Progenitor cell of endocrine pancreas (in vitro differentiated cells): Measurements from ENCODE around the gene LBX2. TPM values are rescaled to one million over a fixed set of nuclear protein-coding genes. Genes with fewer than 3 reads are reported as not detected.

ENCODE experiments used
- DNase-seq: peaks from one replicate; pipeline ENCODE4 v3.0.0; 2021; ENCODE audit warnings: low spot score; ENCODE audit not compliant: unreplicated experiment
- H3K27ac Mint-ChIP-seq: 2 replicates; pipeline ENCODE4 v1.8.0; 2021; ENCODE audit warnings: mild to moderate bottlenecking, moderate library complexity, mixed read lengths
- H3K27me3 Mint-ChIP-seq: 2 replicates; pipeline ENCODE4 v1.8.0; 2021; ENCODE audit warnings: mixed read lengths
- H3K36me3 Mint-ChIP-seq: 2 replicates; pipeline ENCODE4 v1.8.0; 2022; ENCODE audit warnings: mixed read lengths; ENCODE audit not compliant: insufficient read depth
- H3K4me1 Mint-ChIP-seq: 2 replicates; pipeline ENCODE4 v1.8.0; 2021; ENCODE audit warnings: low read depth, mixed read lengths
- H3K4me3 Mint-ChIP-seq: 2 replicates; pipeline ENCODE4 v1.8.0; 2021; ENCODE audit warnings: low read depth, mild to moderate bottlenecking, moderate library complexity, mixed read lengths
- H3K9me3 Mint-ChIP-seq: 2 replicates; pipeline ENCODE4 v1.8.0; 2021; ENCODE audit warnings: low read depth, mixed read lengths
- CTCF ChIP-seq: fragments of 200-600 bp; sonication (generic); IDR thresholded peaks from one replicate; pipeline ENCODE4 v1.5.0; 2021; ENCODE audit warnings: antibody characterized with exemption, mild to moderate bottlenecking; ENCODE audit not compliant: unreplicated experiment
- total RNA-seq: library from RNA; stranded (reverse); gene quantifications from 2 replicates; pipeline ENCODE4 v1.2.1, GENCODE V29; 2021

Gene LBX2
- total RNA-seq, 1 donor from 2014 or later = 9.3 TPM

GRCh38 chr2:74515981-74516633, 16.7 kb upstream of the LBX2 start:
- no peak overlapping the region for H3K4me3 Mint-ChIP-seq
- peaks cover 4% of the 10 kb centered on the region for H3K4me1 Mint-ChIP-seq
- H3K9me3 Mint-ChIP-seq = no peaks in the 10 kb centered on the region
- H3K36me3 Mint-ChIP-seq = no peaks in the 10 kb centered on the region
- no peak overlapping the region for H3K27ac Mint-ChIP-seq
- H3K27me3 Mint-ChIP-seq = peaks cover 85% of the 10 kb centered on the region
- no peak for TF ChIP-seq CTCF
- peak; percentile 37 for DNase-seq

GRCh38 chr2:74515271-74515980, 16.0 kb upstream of the LBX2 start:
- peak overlapping the region; percentile 31 for H3K4me3 Mint-ChIP-seq
- no peak for TF ChIP-seq CTCF
- H3K36me3 Mint-ChIP-seq = no peaks in the 10 kb centered on the region
- peak overlapping the region; percentile 82 for H3K27ac Mint-ChIP-seq
- H3K9me3 Mint-ChIP-seq = no peaks in the 10 kb centered on the region
- DNase-seq = peak; percentile 24
- H3K27me3 Mint-ChIP-seq = peaks cover 85% of the 10 kb centered on the region
- H3K4me1 Mint-ChIP-seq = peaks cover 4% of the 10 kb centered on the region

DNA sequence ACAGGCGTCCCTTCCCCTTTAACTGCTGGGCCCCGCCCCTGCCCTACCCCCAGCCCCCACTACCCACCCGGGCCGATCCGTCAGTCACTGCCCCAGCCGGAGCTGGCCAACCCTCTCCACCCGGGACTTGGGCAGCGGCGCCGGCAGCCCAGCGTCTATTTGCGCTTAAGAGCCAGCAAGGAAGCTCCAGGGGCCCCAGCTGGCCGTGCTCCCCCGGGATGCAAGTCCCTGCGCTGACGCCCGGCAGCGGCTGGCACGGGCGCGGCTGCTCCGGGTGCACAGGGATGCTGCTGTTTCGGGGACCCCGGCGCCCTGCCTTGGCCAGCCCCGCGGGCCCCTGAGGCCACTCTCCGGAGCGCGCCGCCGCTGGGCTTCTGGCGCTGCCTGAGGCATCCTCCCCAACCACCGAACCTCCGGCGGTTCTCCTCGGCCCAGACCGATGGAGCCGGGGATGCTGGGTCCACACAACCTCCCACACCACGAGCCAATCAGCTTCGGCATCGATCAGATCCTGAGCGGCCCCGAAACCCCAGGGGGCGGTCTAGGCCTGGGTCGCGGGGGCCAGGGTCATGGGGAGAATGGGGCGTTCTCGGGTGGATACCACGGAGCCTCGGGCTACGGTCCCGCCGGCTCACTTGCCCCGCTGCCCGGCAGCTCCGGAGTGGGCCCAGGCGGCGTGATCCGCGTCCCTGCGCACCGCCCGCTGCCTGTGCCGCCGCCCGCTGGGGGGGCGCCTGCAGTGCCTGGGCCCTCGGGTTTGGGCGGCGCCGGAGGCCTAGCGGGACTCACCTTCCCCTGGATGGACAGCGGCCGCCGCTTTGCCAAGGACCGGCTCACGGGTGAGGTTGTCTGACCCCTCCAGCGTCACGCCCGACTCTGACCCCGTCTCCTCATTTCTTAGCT, 15.2 kb upstream of the LBX2 start, which contains the start of gene TLX2:
Gene TLX2 (plus strand): TSS at position 83 of the 903 bp plus-strand sequence. CDS start 357 bp downstream, at position 440.
- Mint-ChIP-seq H3K27me3 (peaks cover 85% of the 10 kb centered on the region), H3K9me3 (no peaks in the 10 kb centered on the region), H3K36me3 (no peaks in the 10 kb centered on the region), H3K27ac (peak within 1 kb of the TSS; percentile 82), H3K4me3 (no peak within 1 kb of the TSS), H3K4me1 (peaks cover 4% of the 10 kb centered on the region)
- no peak for DNase-seq
- no peak for TF ChIP-seq CTCF

DNA sequence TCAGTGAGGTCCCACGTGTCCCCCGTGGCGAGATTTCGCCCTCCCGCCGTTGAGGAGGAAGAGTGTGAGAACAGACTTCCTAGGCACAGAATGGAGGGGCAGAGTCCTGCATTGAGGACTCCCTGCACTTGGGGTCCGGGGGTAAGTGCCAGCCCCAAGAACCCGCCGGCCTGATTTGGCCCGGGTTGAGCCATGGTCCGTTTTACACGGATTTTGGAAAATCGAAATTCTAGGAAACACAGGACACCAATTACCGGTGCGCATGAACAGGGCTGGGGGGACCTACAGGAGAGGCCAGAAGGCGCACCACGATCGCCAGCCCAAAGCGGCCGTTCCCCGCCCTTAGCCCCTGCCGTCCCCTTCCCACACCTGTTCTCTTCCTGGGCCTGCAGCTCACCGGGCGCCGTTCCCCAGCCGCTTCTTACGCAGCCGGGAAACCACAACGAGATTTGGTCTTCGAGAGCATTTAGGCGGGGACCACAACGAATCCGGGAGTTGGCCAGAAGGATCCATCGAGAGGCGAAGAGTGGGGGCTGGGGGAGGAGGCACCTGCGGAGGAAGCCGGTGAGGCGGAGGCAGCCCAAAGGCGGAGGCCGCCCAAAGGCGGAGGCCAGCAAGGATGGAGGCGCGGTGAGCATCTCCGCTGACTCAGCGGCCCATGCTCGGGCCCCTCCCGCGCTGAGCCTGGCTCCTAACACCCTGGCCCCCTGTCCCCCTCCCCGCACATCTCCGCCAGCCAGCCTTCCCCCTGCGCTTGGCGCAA, 14.4 kb upstream of the LBX2 start:
- DNase-seq = no peak
- Mint-ChIP-seq H3K4me1 (peaks cover 5% of the 10 kb centered on the region), H3K9me3 (no peaks in the 10 kb centered on the region), H3K27me3 (peaks cover 78% of the 10 kb centered on the region), H3K27ac (no peak overlapping the region), H3K36me3 (no peaks in the 10 kb centered on the region), H3K4me3 (no peak overlapping the region)
- TF ChIP-seq CTCF = no peak
